K562 (cell line): ENCODE results near the gene PCBP4. TPM values are rescaled to one million over a fixed set of nuclear protein-coding genes. Genes with fewer than 3 reads are reported as not detected.
A peak's percentile ranks its signal among the peaks of the same experiment; 100 is the strongest.

Experiments used
- ARID4B ChIP-seq: sonication (generic); formaldehyde crosslinking; IDR thresholded peaks from 2 replicates; pipeline ENCODE4 v1.8.0; 2022; ENCODE audit warnings: mild to moderate bottlenecking, missing genetic modification reagents
- ETS1 ChIP-seq: conservative IDR thresholded peaks from 2 replicates; pipeline ENCODE4 v1.6.1; 2011; ENCODE audit warnings: low read depth, mild to moderate bottlenecking, low read length; ENCODE audit not compliant: control insufficient read depth
- KLF16 ChIP-seq: IDR thresholded peaks from 2 replicates; pipeline ENCODE4 v1.6.1; 2016; ENCODE audit warnings: antibody characterized with exemption
- MXD1 ChIP-seq: fragments of 250-450 bp; sonication (Bioruptor Pico); IDR thresholded peaks from 2 replicates; pipeline ENCODE4 v1.8.0; 2021; ENCODE audit warnings: borderline replicate concordance, mild to moderate bottlenecking, moderate library complexity; ENCODE audit not compliant: poor library complexity, severe bottlenecking
- NEUROD1 ChIP-seq: fragments of 150-350 bp; IDR thresholded peaks from 2 replicates; pipeline ENCODE4 v1.6.1; 2014; ENCODE audit warnings: borderline replicate concordance, low read length, low read depth; ENCODE audit not compliant: partially characterized antibody
- NR4A1 ChIP-seq, 2 experiments: fragments of 250-450 bp in 1 of 2; fragments of 450-650 bp in 1 of 2; sonication (Bioruptor Pico) in 1 of 2; IDR thresholded peaks; 2 replicates each; pipeline versions ENCODE4 v1.4.0 to v1.6.1; 2016 to 2020; ENCODE audit warnings: mild to moderate bottlenecking in 2 of 2, missing compliant biosample characterization in 1 of 2, missing genetic modification characterization in 1 of 2, moderate library complexity in 1 of 2
- POLR2A ChIP-seq: fragments of 450-650 bp; conservative IDR thresholded peaks from 2 replicates; pipeline ENCODE4 v1.6.1; 2016
- POLR2G ChIP-seq: fragments of 200-400 bp; formaldehyde crosslinking; IDR thresholded peaks from 2 replicates; pipeline ENCODE4 v1.6.1; 2017; ENCODE audit warnings: low read depth, mild to moderate bottlenecking, antibody characterized with exemption, low read length, moderate library complexity
- RNF2 ChIP-seq: sonication (generic); IDR thresholded peaks from 2 replicates; pipeline ENCODE4 v1.6.1; 2016
- SAP30 ChIP-seq: fragments of 200-600 bp; sonication (generic); IDR thresholded peaks from 2 replicates; pipeline ENCODE4 v1.6.1; 2012; ENCODE audit warnings: borderline replicate concordance, low read depth, mild to moderate bottlenecking, moderate library complexity, low read length, control low read depth, inconsistent platforms; ENCODE audit not compliant: insufficient read depth, poor library complexity, severe bottlenecking
- SOX6 ChIP-seq: fragments of 450-650 bp; IDR thresholded peaks from 2 replicates; pipeline ENCODE4 v1.6.1; 2014; ENCODE audit warnings: mild to moderate bottlenecking
- SREBF1 ChIP-seq: fragments of 150-350 bp; IDR thresholded peaks from 2 replicates; pipeline ENCODE4 v1.6.1; 2014; ENCODE audit warnings: antibody characterized with exemption, low read depth, low read length, borderline replicate concordance
- TBP ChIP-seq: optimal IDR thresholded peaks from 2 replicates; pipeline ENCODE3; 2011; ENCODE audit warnings: low read depth, low read length, improper control_type of control experiment
- UBTF ChIP-seq, 2 experiments: IDR thresholded peaks; 2 replicates each; pipeline ENCODE4 v1.6.1; 2012; ENCODE audit warnings: improper control_type of control experiment in 2 of 2, low read depth in 2 of 2, low read length in 2 of 2, borderline replicate concordance in 1 of 2
- ZBTB1 ChIP-seq: sonication (generic); formaldehyde crosslinking; IDR thresholded peaks from 2 replicates; pipeline ENCODE4 v1.8.1; 2023; ENCODE audit warnings: missing genetic modification reagents, low read depth, mild to moderate bottlenecking, borderline replicate concordance
- polyA plus RNA-seq, 8 experiments: library from polyadenylated mRNA; depleted of rRNA in 4 of 8; stranded (reverse) in 5 of 8; unstranded in 3 of 8; fragments of >200 nt; fragmentation: Nextera tagmentation in 2 of 8; fragmentation: Illumina TruSeq in 1 of 8; extraction: Ambion mirVana in 2 of 8; extraction: Trizol in 1 of 8; gene quantifications; 2 replicates each; pipeline versions ENCODE4 v1.2.1 to v1.2.3, GENCODE V29; 2011 to 2014; ENCODE audit warnings: inconsistent platforms in 1 of 8, missing spikeins in 1 of 8
- total RNA-seq, 7 experiments: library from RNA; depleted of rRNA in 6 of 7; stranded (reverse); fragments of >200 nt in 6 of 7; fragmentation: Illumina TruSeq in 2 of 7; extraction: Trizol in 2 of 7; gene quantifications; 2 replicates each; pipeline versions ENCODE4 v1.2.1 to v1.2.3, GENCODE V29; 2011 to 2021; ENCODE audit warnings: low replicate concordance in 1 of 7

PCBP4 gene
- total and polyA plus RNA-seq, 9 of the 15 experiments (the other 6 are each of a cell fraction or from before 2014, with no cell fraction given) = 0.06 to 5.8 (median 2.6) TPM

GRCh38 chr3:51941798-51942602, 25.3 kb downstream of the PCBP4 start, which contains the start of the genes PARP3 and RRP9 (continued):
- TF ChIP-seq SAP30 (peak; percentile 97), ZBTB1 (CRISPR knock-in tag) (no peak), ETS1 (peak; percentile 80), SREBF1 (no peak), KLF16 (no peak), RNF2 (0 out of 2 replicates have a peak, but pooled peaks have one; percentile 41), TBP (peak; percentile 56), ARID4B (CRISPR knock-in tag) (peak; percentile 80), POLR2G (peak; percentile 91), MXD1 (CRISPR knock-in tag) (peak; percentile 90), UBTF (IDR thresholded peaks at IDR 0.05; ENCODE audit: borderline replicate concordance in 1 of 2, low read depth in 2 of 2, low read length in 2 of 2) (peak in 1 of 2 experiments; percentile 45; a peak in 1 of 4 replicates), NR4A1 (CRISPR knock-in tag; IDR thresholded peaks at IDR 0.05) (no peak), NR4A1 (tag; IDR thresholded peaks at IDR 0.05) (0 out of 2 replicates have a peak, but pooled peaks have one; percentile 26), NEUROD1 (peak; percentile 73), SOX6 (no peak), POLR2A (peak; percentile 75)
